ENCODE results near the gene PRAMEF7. TPM values are rescaled to one million over a fixed set of nuclear protein-coding genes. Genes with fewer than 3 reads are reported as not detected.
"Not testable (repeated sequence)": the region's sequence is repeated elsewhere in the genome, so short reads cannot be mapped to it uniquely, and the experiment has no call there.

Gene PRAMEF7
- polyA plus RNA-seq (2013, experiment 1 of 2) = not detected
- not detected for polyA plus RNA-seq (2013, experiment 2 of 2)

- H2BK15ac ChIP-seq (ENCODE audit: low read depth, poor library complexity, severe bottlenecking); H3K9me3 ChIP-seq (ENCODE audit: control insufficient read depth, low read length); H4K91ac ChIP-seq (ENCODE audit: low read length); H3K27ac ChIP-seq (ENCODE audit: low read length, poor library complexity, severe bottlenecking); H3K4me3 ChIP-seq (ENCODE audit: insufficient read depth in 1 of 2, low read depth in 1 of 2, low read length in 2 of 2); H3K4ac ChIP-seq (ENCODE audit: low read depth in 1 of 2, low read length in 2 of 2); H3K9ac ChIP-seq (ENCODE audit: low read length); H2BK120ac ChIP-seq (ENCODE audit: low read depth, low read length); H3K27me3 ChIP-seq (ENCODE audit: control insufficient read depth in 1 of 2, insufficient read depth in 1 of 2, low read length in 2 of 2); H2AK5ac ChIP-seq (ENCODE audit: low read length, severe bottlenecking); H3K79me1 ChIP-seq (replicated peaks; ENCODE audit: low read length, poor library complexity, severe bottlenecking); H3K4me2 ChIP-seq (ENCODE audit: low read length, poor library complexity, severe bottlenecking); H4K8ac ChIP-seq (ENCODE audit: low read length); H3K18ac ChIP-seq (ENCODE audit: low read depth in 1 of 2, low read length in 2 of 2); H2BK12ac ChIP-seq (ENCODE audit: low read length in 2 of 2); H3K4me1 ChIP-seq (ENCODE audit: control insufficient read depth, insufficient read depth, low read depth, low read length); H3K14ac ChIP-seq (ENCODE audit: low read length in 2 of 2); H3K36me3 ChIP-seq (ENCODE audit: control insufficient read depth in 1 of 2, insufficient read depth in 2 of 2, low read depth in 1 of 2, low read length in 2 of 2); H2AFZ ChIP-seq (ENCODE audit: low read depth, low read length); DNase-seq; H2BK5ac ChIP-seq (ENCODE audit: low read depth, low read length, poor library complexity, severe bottlenecking); H3K23ac ChIP-seq (ENCODE audit: low read length in 2 of 2): not testable (repeated sequence)
- WGBS = no CpG with 5 or more reads among the region's 1 CpG
Observed at GRCh38 chr1:12916310-12916709, at the start of gene PRAMEF7. Gene PRAMEF7, plus strand, starts transcription at chr1:12916610. Its CDS starts 1,083 bp downstream, at chr1:12917693.

- H2BK12ac ChIP-seq (ENCODE audit: low read length in 2 of 2); H3K4ac ChIP-seq (ENCODE audit: low read depth in 1 of 2, low read length in 2 of 2); H2BK120ac ChIP-seq (ENCODE audit: low read depth, low read length); H4K91ac ChIP-seq (ENCODE audit: low read length); H2AK5ac ChIP-seq (ENCODE audit: low read length, severe bottlenecking); H3K23ac ChIP-seq (ENCODE audit: low read length in 2 of 2); H3K4me2 ChIP-seq (ENCODE audit: low read length, poor library complexity, severe bottlenecking); H2BK15ac ChIP-seq (ENCODE audit: low read depth, poor library complexity, severe bottlenecking); H3K4me3 ChIP-seq (ENCODE audit: insufficient read depth in 1 of 2, low read depth in 1 of 2, low read length in 2 of 2); H3K27me3 ChIP-seq (ENCODE audit: control insufficient read depth in 1 of 2, insufficient read depth in 1 of 2, low read length in 2 of 2); H3K4me1 ChIP-seq (ENCODE audit: control insufficient read depth, insufficient read depth, low read depth, low read length); H2AFZ ChIP-seq (ENCODE audit: low read depth, low read length); H3K9ac ChIP-seq (ENCODE audit: low read length); H2BK5ac ChIP-seq (ENCODE audit: low read depth, low read length, poor library complexity, severe bottlenecking); H3K27ac ChIP-seq (ENCODE audit: low read length, poor library complexity, severe bottlenecking); H3K18ac ChIP-seq (ENCODE audit: low read depth in 1 of 2, low read length in 2 of 2); H3K14ac ChIP-seq (ENCODE audit: low read length in 2 of 2); H3K79me1 ChIP-seq (replicated peaks; ENCODE audit: low read length, poor library complexity, severe bottlenecking); H4K8ac ChIP-seq (ENCODE audit: low read length); DNase-seq; H3K36me3 ChIP-seq (ENCODE audit: control insufficient read depth in 1 of 2, insufficient read depth in 2 of 2, low read depth in 1 of 2, low read length in 2 of 2); H3K9me3 ChIP-seq (ENCODE audit: control insufficient read depth, low read length): not testable (repeated sequence)
- WGBS = no CpG with 5 or more reads among the region's 4 CpGs
Observed at GRCh38 chr1:12878453-12878852, 38.0 kb upstream of the PRAMEF7 start.

GRCh38 chr1:12886101-12886500 lies 30.3 kb upstream of the PRAMEF7 start, which contains the start of gene PRAMEF4:
Gene PRAMEF4, minus strand, starts transcription at chr1:12886201. Its CDS starts 2,807 bp downstream, at chr1:12883394.
- not testable (repeated sequence) for H2BK5ac ChIP-seq (ENCODE audit: low read depth, low read length, poor library complexity, severe bottlenecking); H2BK120ac ChIP-seq (ENCODE audit: low read depth, low read length); H2AK5ac ChIP-seq (ENCODE audit: low read length, severe bottlenecking); H2BK12ac ChIP-seq (ENCODE audit: low read length in 2 of 2); H3K18ac ChIP-seq (ENCODE audit: low read depth in 1 of 2, low read length in 2 of 2); H3K14ac ChIP-seq (ENCODE audit: low read length in 2 of 2); H3K27me3 ChIP-seq (ENCODE audit: control insufficient read depth in 1 of 2, insufficient read depth in 1 of 2, low read length in 2 of 2); H3K79me1 ChIP-seq (replicated peaks; ENCODE audit: low read length, poor library complexity, severe bottlenecking); DNase-seq; H3K4me3 ChIP-seq (ENCODE audit: insufficient read depth in 1 of 2, low read depth in 1 of 2, low read length in 2 of 2); H4K91ac ChIP-seq (ENCODE audit: low read length); H4K8ac ChIP-seq (ENCODE audit: low read length); H2AFZ ChIP-seq (ENCODE audit: low read depth, low read length); H3K9ac ChIP-seq (ENCODE audit: low read length); H3K4me1 ChIP-seq (ENCODE audit: control insufficient read depth, insufficient read depth, low read depth, low read length); H3K36me3 ChIP-seq (ENCODE audit: control insufficient read depth in 1 of 2, insufficient read depth in 2 of 2, low read depth in 1 of 2, low read length in 2 of 2); H3K23ac ChIP-seq (ENCODE audit: low read length in 2 of 2); H3K4ac ChIP-seq (ENCODE audit: low read depth in 1 of 2, low read length in 2 of 2); H3K27ac ChIP-seq (ENCODE audit: low read length, poor library complexity, severe bottlenecking); H3K4me2 ChIP-seq (ENCODE audit: low read length, poor library complexity, severe bottlenecking); H3K9me3 ChIP-seq (ENCODE audit: control insufficient read depth, low read length); H2BK15ac ChIP-seq (ENCODE audit: low read depth, poor library complexity, severe bottlenecking)
- 70% methylated on average over 2 of the region's 3 CpGs for WGBS

- not testable (repeated sequence) for H2AK5ac ChIP-seq (ENCODE audit: low read length, severe bottlenecking); H3K36me3 ChIP-seq (ENCODE audit: control insufficient read depth in 1 of 2, insufficient read depth in 2 of 2, low read depth in 1 of 2, low read length in 2 of 2); H2BK15ac ChIP-seq (ENCODE audit: low read depth, poor library complexity, severe bottlenecking); H3K4me2 ChIP-seq (ENCODE audit: low read length, poor library complexity, severe bottlenecking); H3K14ac ChIP-seq (ENCODE audit: low read length in 2 of 2); DNase-seq; H3K4me1 ChIP-seq (ENCODE audit: control insufficient read depth, insufficient read depth, low read depth, low read length); H3K4ac ChIP-seq (ENCODE audit: low read depth in 1 of 2, low read length in 2 of 2); H3K18ac ChIP-seq (ENCODE audit: low read depth in 1 of 2, low read length in 2 of 2); H4K91ac ChIP-seq (ENCODE audit: low read length); H3K4me3 ChIP-seq (ENCODE audit: insufficient read depth in 1 of 2, low read depth in 1 of 2, low read length in 2 of 2); H3K27me3 ChIP-seq (ENCODE audit: control insufficient read depth in 1 of 2, insufficient read depth in 1 of 2, low read length in 2 of 2); H2BK5ac ChIP-seq (ENCODE audit: low read depth, low read length, poor library complexity, severe bottlenecking); H3K27ac ChIP-seq (ENCODE audit: low read length, poor library complexity, severe bottlenecking); H2BK12ac ChIP-seq (ENCODE audit: low read length in 2 of 2); H4K8ac ChIP-seq (ENCODE audit: low read length); H3K23ac ChIP-seq (ENCODE audit: low read length in 2 of 2); H3K9me3 ChIP-seq (ENCODE audit: control insufficient read depth, low read length); H3K9ac ChIP-seq (ENCODE audit: low read length); H2AFZ ChIP-seq (ENCODE audit: low read depth, low read length); H3K79me1 ChIP-seq (replicated peaks; ENCODE audit: low read length, poor library complexity, severe bottlenecking); H2BK120ac ChIP-seq (ENCODE audit: low read depth, low read length)
- WGBS = no CpG with 5 or more reads among the region's 1 CpG
Observed at GRCh38 chr1:12898170-12898569, 18.2 kb upstream of the PRAMEF7 start, which contains the start of gene PRAMEF10. Gene PRAMEF10, minus strand, starts transcription at chr1:12898270. Its CDS starts 2,423 bp downstream, at chr1:12895847.

All from mesenchymal stem cell (in vitro differentiated cells and primary cell).